HEK293 (cell line): ENCODE data around the gene SCN4A.

ENCODE experiments used
- CTCF ChIA-PET: fragments of 350-600 bp; formaldehyde crosslinking; extraction: SDS; loops from one replicate; lab custom pipeline; 2021; ENCODE audit warnings: antibody characterized with exemption; lab: Yijun Ruan, JAX
- POLR2A ChIA-PET: fragments of 300-600 bp; formaldehyde crosslinking; extraction: SDS; loops from one replicate; lab custom pipeline; 2020; ENCODE audit warnings: antibody characterized with exemption, inconsistent platforms; lab: Yijun Ruan, JAX
- H3K27ac ChIP-seq: fragments of 200-500 bp; sonication (Bioruptor generic); 2 replicates; pipeline ENCODE4 v1.5.1; 2014; ENCODE audit warnings: low read depth, low read length, control low read depth, inconsistent platforms; ENCODE audit errors: extremely low read depth
- H3K36me3 ChIP-seq, 2 experiments: fragments of 200-500 bp in 1 of 2; sonication (Bioruptor generic) in 1 of 2; 1 replicate in 1 of 2; 2 replicates in 1 of 2; pipeline ENCODE4 v1.5.1; 2014 to 2017; ENCODE audit warnings: inconsistent platforms in 2 of 2, low read length in 2 of 2; ENCODE audit not compliant: control insufficient read depth in 2 of 2, insufficient read depth in 1 of 2
- H3K4me1 ChIP-seq: fragments of 200-500 bp; sonication (Bioruptor generic); 2 replicates; pipeline ENCODE4 v1.5.1; 2014; ENCODE audit warnings: mild to moderate bottlenecking, low read length, inconsistent platforms; ENCODE audit not compliant: control insufficient read depth, insufficient read depth
- H3K4me3 ChIP-seq: 2 replicates; pipeline ENCODE4 v1.5.1; 2011; ENCODE audit warnings: low read depth, mild to moderate bottlenecking, control low read depth, low read length, moderate library complexity
- H3K9me3 ChIP-seq: fragments of 200-500 bp; sonication (Bioruptor generic); 2 replicates; pipeline ENCODE4 v1.5.1; 2014; ENCODE audit warnings: low read depth, low read length, inconsistent platforms; ENCODE audit not compliant: control insufficient read depth, insufficient read depth
- BCL11B ChIP-seq: fragments of 450-650 bp; formaldehyde crosslinking; IDR thresholded peaks from 2 replicates; pipeline ENCODE4 v1.5.1; 2016; ENCODE audit warnings: low read depth, missing biosample characterization, missing genetic modification characterization
- HOXC10 ChIP-seq: sonication (generic); formaldehyde crosslinking; IDR thresholded peaks from 2 replicates; pipeline ENCODE4 v1.8.1; 2023; ENCODE audit warnings: mild to moderate bottlenecking, missing genetic modification reagents
- IKZF3 ChIP-seq: fragments of 450-650 bp; IDR thresholded peaks from 2 replicates; pipeline ENCODE4 v1.5.0; 2018; ENCODE audit warnings: missing biosample characterization, mild to moderate bottlenecking, missing genetic modification characterization, moderate library complexity
- RBAK ChIP-seq: fragments of 450-650 bp; formaldehyde crosslinking; IDR thresholded peaks from 2 replicates; pipeline ENCODE4 v1.5.1; 2016; ENCODE audit warnings: missing biosample characterization, missing genetic modification characterization
- SCRT2 ChIP-seq: fragments of 450-650 bp; formaldehyde crosslinking; IDR thresholded peaks from 2 replicates; pipeline ENCODE4 v1.5.1; 2016; ENCODE audit warnings: missing biosample characterization, missing genetic modification characterization
- TCF7L2 ChIP-seq: IDR thresholded peaks from 2 replicates; pipeline ENCODE4 v1.6.1; 2011; ENCODE audit warnings: low read depth, mild to moderate bottlenecking, inconsistent platforms, low read length, moderate library complexity, borderline replicate concordance
- YY1 ChIP-seq: fragments of 450-650 bp; formaldehyde crosslinking; IDR thresholded peaks from 2 replicates; pipeline ENCODE4 v1.5.1; 2018; ENCODE audit warnings: missing biosample characterization, missing genetic modification characterization
- YY2 ChIP-seq: fragments of 450-650 bp; formaldehyde crosslinking; IDR thresholded peaks from 2 replicates; pipeline ENCODE4 v1.5.1; 2016; ENCODE audit warnings: missing biosample characterization, missing genetic modification characterization
- ZBTB44 ChIP-seq: fragments of 450-650 bp; IDR thresholded peaks from 2 replicates; pipeline ENCODE4 v1.5.1; 2018; ENCODE audit warnings: missing biosample characterization, mild to moderate bottlenecking, missing genetic modification characterization
- ZBTB49 ChIP-seq: fragments of 450-650 bp; formaldehyde crosslinking; IDR thresholded peaks from 2 replicates; pipeline ENCODE4 v1.5.1; 2016; ENCODE audit warnings: missing biosample characterization, missing genetic modification characterization, low read depth
- ZFP41 ChIP-seq: fragments of 450-650 bp; formaldehyde crosslinking; IDR thresholded peaks from 2 replicates; pipeline ENCODE4 v1.5.1; 2016; ENCODE audit warnings: missing biosample characterization, missing genetic modification characterization, borderline replicate concordance
- ZNF175 ChIP-seq: fragments of 450-650 bp; formaldehyde crosslinking; IDR thresholded peaks from 2 replicates; pipeline ENCODE4 v1.5.1; 2016; ENCODE audit warnings: missing biosample characterization, missing genetic modification characterization
- ZNF292 ChIP-seq: fragments of 450-650 bp; formaldehyde crosslinking; IDR thresholded peaks from 2 replicates; pipeline ENCODE4 v1.5.1; 2016; ENCODE audit warnings: low read depth, missing biosample characterization, missing genetic modification characterization, borderline replicate concordance
- ZNF366 ChIP-seq: fragments of 450-650 bp; formaldehyde crosslinking; conservative IDR thresholded peaks from 2 replicates; pipeline ENCODE4 v1.5.1; 2016; ENCODE audit warnings: missing biosample characterization, missing genetic modification characterization
- ZNF660 ChIP-seq: fragments of 450-650 bp; IDR thresholded peaks from 2 replicates; pipeline ENCODE4 v1.5.1; 2018; ENCODE audit warnings: missing biosample characterization, mild to moderate bottlenecking, missing genetic modification characterization
- ZNF768 ChIP-seq: fragments of 450-650 bp; formaldehyde crosslinking; IDR thresholded peaks from 2 replicates; pipeline ENCODE4 v1.5.1; 2018; ENCODE audit warnings: missing biosample characterization, mild to moderate bottlenecking, missing genetic modification characterization
- ZNF777 ChIP-seq: fragments of 450-650 bp; formaldehyde crosslinking; IDR thresholded peaks from 2 replicates; pipeline ENCODE4 v1.5.1; 2017; ENCODE audit warnings: missing biosample characterization, missing genetic modification characterization, borderline replicate concordance
- TF ChIP-seq, protein P1 (sequence below): fragments of 450-650 bp; formaldehyde crosslinking; IDR thresholded peaks from 2 replicates; pipeline ENCODE4 v1.5.1; 2016; ENCODE audit warnings: missing biosample characterization, missing genetic modification characterization, borderline replicate concordance
- TF ChIP-seq, protein P2 (sequence below): fragments of 450-650 bp; formaldehyde crosslinking; IDR thresholded peaks from 2 replicates; pipeline ENCODE4 v1.5.1; 2016; ENCODE audit warnings: missing biosample characterization, missing genetic modification characterization, borderline replicate concordance
- TF ChIP-seq, protein P3 (sequence below): fragments of 450-650 bp; formaldehyde crosslinking; IDR thresholded peaks from 2 replicates; pipeline ENCODE4 v1.5.1; 2016; ENCODE audit warnings: missing biosample characterization, missing genetic modification characterization

SCN4A gene

DNA sequence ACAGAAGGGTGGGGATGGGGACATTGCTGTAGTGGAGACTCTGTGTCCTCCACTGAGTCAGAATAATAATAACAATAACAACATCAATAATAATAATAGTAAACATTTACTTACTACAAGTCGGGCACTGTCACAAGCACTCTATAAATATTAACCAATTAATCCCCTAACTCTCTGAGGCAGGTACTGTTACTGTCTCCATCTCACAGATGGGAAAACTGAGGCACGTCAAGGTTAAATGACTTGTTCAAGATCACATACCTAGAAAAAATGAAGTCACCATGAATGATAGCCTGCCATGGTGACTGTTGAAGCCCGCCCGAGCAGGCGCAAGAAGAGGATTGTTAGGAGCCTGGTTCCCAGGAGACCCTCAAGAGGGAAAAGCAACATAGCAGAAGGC is 35.6 kb upstream of the SCN4A start:
- ChIA-PET CTCF (interaction anchor here (0.6 kb wide), 1 partner anchor 8 kb away, joined by 4 read pairs; no protein-coding TSS in a partner anchor), POLR2A (no interaction called here)
- H3K4me3 ChIP-seq, result no peak overlapping the region
- H3K4me1 ChIP-seq, result no peaks in the 10 kb centered on the region; the same call in 1 of the 2 replicates
- TF ChIP-seq HOXC10 (CRISPR knock-in tag), result no peak
- no peak for TF ChIP-seq ZNF366 (tag by site-specific recombination)
- no peak for TF ChIP-seq BCL11B
- TF ChIP-seq, protein P1, sequence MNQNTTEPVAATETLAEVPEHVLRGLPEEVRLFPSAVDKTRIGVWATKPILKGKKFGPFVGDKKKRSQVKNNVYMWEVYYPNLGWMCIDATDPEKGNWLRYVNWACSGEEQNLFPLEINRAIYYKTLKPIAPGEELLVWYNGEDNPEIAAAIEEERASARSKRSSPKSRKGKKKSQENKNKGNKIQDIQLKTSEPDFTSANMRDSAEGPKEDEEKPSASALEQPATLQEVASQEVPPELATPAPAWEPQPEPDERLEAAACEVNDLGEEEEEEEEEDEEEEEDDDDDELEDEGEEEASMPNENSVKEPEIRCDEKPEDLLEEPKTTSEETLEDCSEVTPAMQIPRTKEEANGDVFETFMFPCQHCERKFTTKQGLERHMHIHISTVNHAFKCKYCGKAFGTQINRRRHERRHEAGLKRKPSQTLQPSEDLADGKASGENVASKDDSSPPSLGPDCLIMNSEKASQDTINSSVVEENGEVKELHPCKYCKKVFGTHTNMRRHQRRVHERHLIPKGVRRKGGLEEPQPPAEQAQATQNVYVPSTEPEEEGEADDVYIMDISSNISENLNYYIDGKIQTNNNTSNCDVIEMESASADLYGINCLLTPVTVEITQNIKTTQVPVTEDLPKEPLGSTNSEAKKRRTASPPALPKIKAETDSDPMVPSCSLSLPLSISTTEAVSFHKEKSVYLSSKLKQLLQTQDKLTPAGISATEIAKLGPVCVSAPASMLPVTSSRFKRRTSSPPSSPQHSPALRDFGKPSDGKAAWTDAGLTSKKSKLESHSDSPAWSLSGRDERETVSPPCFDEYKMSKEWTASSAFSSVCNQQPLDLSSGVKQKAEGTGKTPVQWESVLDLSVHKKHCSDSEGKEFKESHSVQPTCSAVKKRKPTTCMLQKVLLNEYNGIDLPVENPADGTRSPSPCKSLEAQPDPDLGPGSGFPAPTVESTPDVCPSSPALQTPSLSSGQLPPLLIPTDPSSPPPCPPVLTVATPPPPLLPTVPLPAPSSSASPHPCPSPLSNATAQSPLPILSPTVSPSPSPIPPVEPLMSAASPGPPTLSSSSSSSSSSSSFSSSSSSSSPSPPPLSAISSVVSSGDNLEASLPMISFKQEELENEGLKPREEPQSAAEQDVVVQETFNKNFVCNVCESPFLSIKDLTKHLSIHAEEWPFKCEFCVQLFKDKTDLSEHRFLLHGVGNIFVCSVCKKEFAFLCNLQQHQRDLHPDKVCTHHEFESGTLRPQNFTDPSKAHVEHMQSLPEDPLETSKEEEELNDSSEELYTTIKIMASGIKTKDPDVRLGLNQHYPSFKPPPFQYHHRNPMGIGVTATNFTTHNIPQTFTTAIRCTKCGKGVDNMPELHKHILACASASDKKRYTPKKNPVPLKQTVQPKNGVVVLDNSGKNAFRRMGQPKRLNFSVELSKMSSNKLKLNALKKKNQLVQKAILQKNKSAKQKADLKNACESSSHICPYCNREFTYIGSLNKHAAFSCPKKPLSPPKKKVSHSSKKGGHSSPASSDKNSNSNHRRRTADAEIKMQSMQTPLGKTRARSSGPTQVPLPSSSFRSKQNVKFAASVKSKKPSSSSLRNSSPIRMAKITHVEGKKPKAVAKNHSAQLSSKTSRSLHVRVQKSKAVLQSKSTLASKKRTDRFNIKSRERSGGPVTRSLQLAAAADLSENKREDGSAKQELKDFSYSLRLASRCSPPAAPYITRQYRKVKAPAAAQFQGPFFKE, result no peak
- TF ChIP-seq ZFP41 (tag by site-specific recombination), result no peak
- no peak for TF ChIP-seq YY2 (tag by site-specific recombination)
- TF ChIP-seq YY1, result no peak
- TF ChIP-seq ZBTB49 (tag by site-specific recombination), result no peak
- TF ChIP-seq IKZF3, result no peak
- TF ChIP-seq TCF7L2, result no peak
- H3K9me3 ChIP-seq, result no peaks in the 10 kb centered on the region
- no peak overlapping the region for H3K27ac ChIP-seq
- H3K36me3 ChIP-seq, result no peaks in the 10 kb centered on the region

- Histone ChIP-seq H3K4me3 (no peak overlapping the region), H3K36me3 (no peaks in the 10 kb centered on the region), H3K9me3 (no peaks in the 10 kb centered on the region), H3K27ac (no peak overlapping the region), H3K4me1 (no peaks in the 10 kb centered on the region; the same call in 1 of the 2 replicates)
- ChIA-PET CTCF (interaction anchor here (0.6 to 2.3 kb wide), 2 partner anchors 9 to 17 kb away, joined by 4 to 10 read pairs; no protein-coding TSS in a partner anchor), POLR2A (no interaction called here)
- TF ChIP-seq ZNF768 (tag by site-specific recombination) (no peak), ZNF175 (no peak), TCF7L2 (no peak), RBAK (no peak), SCRT2 (tag by site-specific recombination) (no peak), ZNF292 (no peak), IKZF3 (no peak), ZNF660 (tag by site-specific recombination) (no peak), ZBTB44 (tag by site-specific recombination) (no peak), ZNF777 (tag by site-specific recombination) (no peak)
- TF ChIP-seq, protein P2, sequence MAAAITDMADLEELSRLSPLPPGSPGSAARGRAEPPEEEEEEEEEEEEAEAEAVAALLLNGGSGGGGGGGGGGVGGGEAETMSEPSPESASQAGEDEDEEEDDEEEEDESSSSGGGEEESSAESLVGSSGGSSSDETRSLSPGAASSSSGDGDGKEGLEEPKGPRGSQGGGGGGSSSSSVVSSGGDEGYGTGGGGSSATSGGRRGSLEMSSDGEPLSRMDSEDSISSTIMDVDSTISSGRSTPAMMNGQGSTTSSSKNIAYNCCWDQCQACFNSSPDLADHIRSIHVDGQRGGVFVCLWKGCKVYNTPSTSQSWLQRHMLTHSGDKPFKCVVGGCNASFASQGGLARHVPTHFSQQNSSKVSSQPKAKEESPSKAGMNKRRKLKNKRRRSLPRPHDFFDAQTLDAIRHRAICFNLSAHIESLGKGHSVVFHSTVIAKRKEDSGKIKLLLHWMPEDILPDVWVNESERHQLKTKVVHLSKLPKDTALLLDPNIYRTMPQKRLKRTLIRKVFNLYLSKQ, result no peak
- TF ChIP-seq, protein P3, sequence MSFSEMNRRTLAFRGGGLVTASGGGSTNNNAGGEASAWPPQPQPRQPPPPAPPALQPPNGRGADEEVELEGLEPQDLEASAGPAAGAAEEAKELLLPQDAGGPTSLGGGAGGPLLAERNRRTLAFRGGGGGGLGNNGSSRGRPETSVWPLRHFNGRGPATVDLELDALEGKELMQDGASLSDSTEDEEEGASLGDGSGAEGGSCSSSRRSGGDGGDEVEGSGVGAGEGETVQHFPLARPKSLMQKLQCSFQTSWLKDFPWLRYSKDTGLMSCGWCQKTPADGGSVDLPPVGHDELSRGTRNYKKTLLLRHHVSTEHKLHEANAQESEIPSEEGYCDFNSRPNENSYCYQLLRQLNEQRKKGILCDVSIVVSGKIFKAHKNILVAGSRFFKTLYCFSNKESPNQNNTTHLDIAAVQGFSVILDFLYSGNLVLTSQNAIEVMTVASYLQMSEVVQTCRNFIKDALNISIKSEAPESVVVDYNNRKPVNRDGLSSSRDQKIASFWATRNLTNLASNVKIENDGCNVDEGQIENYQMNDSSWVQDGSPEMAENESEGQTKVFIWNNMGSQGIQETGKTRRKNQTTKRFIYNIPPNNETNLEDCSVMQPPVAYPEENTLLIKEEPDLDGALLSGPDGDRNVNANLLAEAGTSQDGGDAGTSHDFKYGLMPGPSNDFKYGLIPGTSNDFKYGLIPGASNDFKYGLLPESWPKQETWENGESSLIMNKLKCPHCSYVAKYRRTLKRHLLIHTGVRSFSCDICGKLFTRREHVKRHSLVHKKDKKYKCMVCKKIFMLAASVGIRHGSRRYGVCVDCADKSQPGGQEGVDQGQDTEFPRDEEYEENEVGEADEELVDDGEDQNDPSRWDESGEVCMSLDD (tag by site-specific recombination), result no peak
Measured at GRCh38 chr17:64007838-64008282, 35.1 kb upstream of the SCN4A start.
